ENCODE measurements around the gene HIF3A. TPM values are rescaled to one million over a fixed set of nuclear protein-coding genes. Genes with fewer than 3 reads are reported as not detected.
"Not testable (repeated sequence)": the region's sequence is repeated elsewhere in the genome, so short reads cannot be mapped to it uniquely, and the experiment has no call there.

The HIF3A gene
- total RNA-seq (under 1 TPM in 3 of 5 donors, not detected in 2; 0.13 to 0.76 (median 0.26) TPM), total RNA-seq (0 reads per million in 29 experiments)
- total RNA-seq (2013): 0.33 TPM

- Histone ChIP-seq H3K9me3 (no peaks in the 10 kb centered on the region), H3K4me1 (ENCODE audit: control insufficient read depth in 1 of 2, extremely low read depth in 1 of 2, insufficient read depth in 2 of 2, low read length in 2 of 2) (peaks cover 0 to 8% of the 10 kb centered on the region in 2 experiments), H3K27me3 (replicated peaks in 1 of 2; ENCODE audit: control insufficient read depth in 2 of 2, extremely low read depth in 1 of 2, insufficient read depth in 2 of 2, low read length in 1 of 2) (peaks cover 0 to 63% of the 10 kb centered on the region in 2 experiments), H3K36me3 (ENCODE audit: control insufficient read depth in 2 of 2, extremely low read depth in 1 of 2, insufficient read depth in 1 of 2, low read length in 1 of 2) (no peaks in the 10 kb centered on the region), H3K27ac (ENCODE audit: low read length) (no peak within 1 kb of the TSS), H3K4me3 (ENCODE audit: control insufficient read depth in 1 of 2, extremely low read depth in 1 of 2, low read length in 1 of 2) (no peak within 1 kb of the TSS)
- Mint-ChIP-seq H3K4me3 (peak within 1 kb of the TSS in 1 of 3 donors; percentile 6), H3K27ac (no peak within 1 kb of the TSS), H3K27me3 (peaks cover 30 to 33% of the 10 kb centered on the region in 2 donors), H3K36me3 (no peaks in the 10 kb centered on the region), H3K4me1 (peaks cover 0 to 8% (median 2%) of the 10 kb centered on the region in 3 donors), H3K9me3 (no peaks in the 10 kb centered on the region)
- DNase-seq (no peak), ATAC-seq (replicated peaks in 1 of 4) (no peak)
- 5% methylated on average over 8 of the region's 46 CpGs for WGBS (ENCODE audit: insufficient coverage)
- CTCF ChIA-PET: no interaction called here
- POLR2A ChIA-PET: no interaction called here
These were observed at the start of gene HIF3A for GRCh38 chr19:46296722-46297461. Gene HIF3A (plus strand): TSS chr19:46297042. CDS start chr19:46297077, 35 bp downstream.

- Mint-ChIP-seq H3K4me3 (no peak overlapping the region), H3K9me3 (no peaks in the 10 kb centered on the region), H3K4me1 (no peaks in the 10 kb centered on the region), H3K27me3 (peaks cover 31 to 40% of the 10 kb centered on the region in 2 donors), H3K27ac (no peak overlapping the region), H3K36me3 (no peaks in the 10 kb centered on the region)
- ATAC-seq (replicated peaks in 1 of 4) (no peak), DNase-seq (no peak)
- Histone ChIP-seq H3K27ac (ENCODE audit: low read length) (no peak overlapping the region), H3K4me1 (ENCODE audit: control insufficient read depth in 1 of 2, extremely low read depth in 1 of 2, insufficient read depth in 2 of 2, low read length in 2 of 2) (no peaks in the 10 kb centered on the region), H3K27me3 (replicated peaks in 1 of 2; ENCODE audit: control insufficient read depth in 2 of 2, extremely low read depth in 1 of 2, insufficient read depth in 2 of 2, low read length in 1 of 2) (peaks cover 10 to 11% of the 10 kb centered on the region in 2 experiments), H3K4me3 (ENCODE audit: control insufficient read depth in 1 of 2, extremely low read depth in 1 of 2, low read length in 1 of 2) (no peak overlapping the region), H3K36me3 (ENCODE audit: control insufficient read depth in 2 of 2, extremely low read depth in 1 of 2, insufficient read depth in 1 of 2, low read length in 1 of 2) (no peaks in the 10 kb centered on the region), H3K9me3 (no peaks in the 10 kb centered on the region)
- ChIA-PET CTCF (no interaction called here), POLR2A (no interaction called here)
- WGBS (ENCODE audit: insufficient coverage): 70% methylated on average over 2 of the region's 3 CpGs
These were observed 46.6 kb upstream of the HIF3A start for GRCh38 chr19:46250076-46250735.

- peaks cover 22 to 28% of the 10 kb centered on the region in 2 donors for H3K27me3 Mint-ChIP-seq
These were observed 45.4 kb upstream of the HIF3A start for GRCh38 chr19:46251416-46251815.

GRCh38 chr19:46254776-46255175 is 42.1 kb upstream of the HIF3A start:
- Histone ChIP-seq H3K4me3 (ENCODE audit: control insufficient read depth in 1 of 2, extremely low read depth in 1 of 2, low read length in 1 of 2) (no peak overlapping the region), H3K27me3 (replicated peaks in 1 of 2; ENCODE audit: control insufficient read depth in 2 of 2, extremely low read depth in 1 of 2, insufficient read depth in 2 of 2, low read length in 1 of 2) (peaks cover 2 to 13% of the 10 kb centered on the region in 2 experiments), H3K27ac (ENCODE audit: low read length) (no peak overlapping the region), H3K9me3 (no peaks in the 10 kb centered on the region), H3K36me3 (ENCODE audit: control insufficient read depth in 2 of 2, extremely low read depth in 1 of 2, insufficient read depth in 1 of 2, low read length in 1 of 2) (no peaks in the 10 kb centered on the region), H3K4me1 (ENCODE audit: control insufficient read depth in 1 of 2, extremely low read depth in 1 of 2, insufficient read depth in 2 of 2, low read length in 2 of 2) (no peaks in the 10 kb centered on the region)
- peaks cover 13 to 27% of the 10 kb centered on the region in 2 donors for H3K27me3 Mint-ChIP-seq
- 100% methylated on average over 1 of the region's 4 CpGs for WGBS (ENCODE audit: insufficient coverage)
- CTCF ChIA-PET: interaction anchor here in 1 of 2 donors (0.7 kb wide), 1 partner anchor 155 kb away, joined by 3 read pairs; no protein-coding TSS in a partner anchor
- no peaks in the 10 kb centered on the region for H3K36me3 Mint-ChIP-seq
- H3K4me1 Mint-ChIP-seq: no peaks in the 10 kb centered on the region
- ATAC-seq (replicated peaks in 1 of 4): no peak
- H3K9me3 Mint-ChIP-seq: no peaks in the 10 kb centered on the region
- no peak for DNase-seq
- POLR2A ChIA-PET: no interaction called here
- no peak overlapping the region for H3K27ac Mint-ChIP-seq
- no peak overlapping the region for H3K4me3 Mint-ChIP-seq

More at GRCh38 chr19:46251416-46251815, 45.4 kb upstream of the HIF3A start:
- H3K27me3 ChIP-seq (replicated peaks in 1 of 2; ENCODE audit: control insufficient read depth in 2 of 2, extremely low read depth in 1 of 2, insufficient read depth in 2 of 2, low read length in 1 of 2): peaks cover 6 to 9% of the 10 kb centered on the region in 2 experiments
- H3K4me1 ChIP-seq (ENCODE audit: control insufficient read depth in 1 of 2, extremely low read depth in 1 of 2, insufficient read depth in 2 of 2, low read length in 2 of 2): no peaks in the 10 kb centered on the region
- no peaks in the 10 kb centered on the region for H3K9me3 ChIP-seq
- Mint-ChIP-seq H3K9me3 (no peaks in the 10 kb centered on the region), H3K27ac (no peak overlapping the region), H3K4me3 (no peak overlapping the region), H3K36me3 (no peaks in the 10 kb centered on the region), H3K4me1 (no peaks in the 10 kb centered on the region)
- ChIA-PET POLR2A (no interaction called here), CTCF (no interaction called here)
- ATAC-seq (replicated peaks in 1 of 4): no peak
- 67% methylated on average over 3 of the region's 5 CpGs for WGBS (ENCODE audit: insufficient coverage)
- no peak overlapping the region for H3K27ac ChIP-seq (ENCODE audit: low read length)
- no peaks in the 10 kb centered on the region for H3K36me3 ChIP-seq (ENCODE audit: control insufficient read depth in 2 of 2, extremely low read depth in 1 of 2, insufficient read depth in 1 of 2, low read length in 1 of 2)
- no peak overlapping the region for H3K4me3 ChIP-seq (ENCODE audit: control insufficient read depth in 1 of 2, extremely low read depth in 1 of 2, low read length in 1 of 2)
- no peak for DNase-seq

GRCh38 chr19:46256855-46257254 is 40.0 kb upstream of the HIF3A start:
- H3K4me1 Mint-ChIP-seq: no peaks in the 10 kb centered on the region
- Histone ChIP-seq H3K36me3 (ENCODE audit: control insufficient read depth in 2 of 2, extremely low read depth in 1 of 2, insufficient read depth in 1 of 2, low read length in 1 of 2) (no peaks in the 10 kb centered on the region), H3K27ac (ENCODE audit: low read length) (no peak overlapping the region), H3K4me1 (ENCODE audit: control insufficient read depth in 1 of 2, extremely low read depth in 1 of 2, insufficient read depth in 2 of 2, low read length in 2 of 2) (no peaks in the 10 kb centered on the region), H3K9me3 (no peaks in the 10 kb centered on the region), H3K4me3 (ENCODE audit: control insufficient read depth in 1 of 2, extremely low read depth in 1 of 2, low read length in 1 of 2) (no peak overlapping the region), H3K27me3 (replicated peaks in 1 of 2; ENCODE audit: control insufficient read depth in 2 of 2, extremely low read depth in 1 of 2, insufficient read depth in 2 of 2, low read length in 1 of 2) (peaks cover 0 to 30% of the 10 kb centered on the region in 2 experiments)
- no peaks in the 10 kb centered on the region for H3K9me3 Mint-ChIP-seq
- POLR2A ChIA-PET: no interaction called here
- H3K27ac Mint-ChIP-seq: no peak overlapping the region
- peaks cover 22 to 27% of the 10 kb centered on the region in 2 donors for H3K27me3 Mint-ChIP-seq
- H3K4me3 Mint-ChIP-seq: no peak overlapping the region
- H3K36me3 Mint-ChIP-seq: no peaks in the 10 kb centered on the region
- no peak for ATAC-seq (replicated peaks in 1 of 4)
- DNase-seq: no peak
- 89% methylated on average over 3 of the region's 8 CpGs for WGBS (ENCODE audit: insufficient coverage)
- CTCF ChIA-PET: no interaction called here

GRCh38 chr19:46261501-46261900 is 35.3 kb upstream of the HIF3A start:
- H3K9me3 ChIP-seq; H3K27ac Mint-ChIP-seq; H3K27ac ChIP-seq (ENCODE audit: low read length); CTCF ChIA-PET; H3K4me3 Mint-ChIP-seq; H3K36me3 Mint-ChIP-seq; H3K4me3 ChIP-seq (ENCODE audit: control insufficient read depth in 1 of 2, extremely low read depth in 1 of 2, low read length in 1 of 2); H3K36me3 ChIP-seq (ENCODE audit: control insufficient read depth in 2 of 2, extremely low read depth in 1 of 2, insufficient read depth in 1 of 2, low read length in 1 of 2); POLR2A ChIA-PET; DNase-seq; H3K9me3 Mint-ChIP-seq; ATAC-seq (replicated peaks in 1 of 4): not testable (repeated sequence)
- 80% methylated on average over 1 of the region's 7 CpGs for WGBS (ENCODE audit: insufficient coverage)
- Mint-ChIP-seq H3K4me1 (peaks cover 14 to 17% (median 14%) of the 10 kb centered on the region in 3 donors), H3K27me3 (peaks cover 23 to 31% of the 10 kb centered on the region in 2 donors)
- Histone ChIP-seq H3K4me1 (ENCODE audit: control insufficient read depth in 1 of 2, extremely low read depth in 1 of 2, insufficient read depth in 2 of 2, low read length in 2 of 2) (peaks cover 0 to 19% of the 10 kb centered on the region in 2 experiments), H3K27me3 (replicated peaks in 1 of 2; ENCODE audit: control insufficient read depth in 2 of 2, extremely low read depth in 1 of 2, insufficient read depth in 2 of 2, low read length in 1 of 2) (peaks cover 0 to 53% of the 10 kb centered on the region in 2 experiments)

Measured in T-cell (primary cell).